H9 (cell line): ENCODE data around the gene LAMTOR4. TPM values are rescaled to one million over a fixed set of nuclear protein-coding genes. Genes with fewer than 3 reads are reported as not detected.

ENCODE experiments used
- DNase-seq: peaks from one replicate; pipeline ENCODE4 v3.0.0-alpha.2; 2017
- H2AFZ ChIP-seq: one replicate; pipeline ENCODE4 v1.6.1; 2013; ENCODE audit warnings: mild to moderate bottlenecking, low read length, control low read depth, moderate library complexity
- H2AK5ac ChIP-seq: 2 replicates; pipeline ENCODE4 v1.6.1; 2013; ENCODE audit warnings: low read length, control low read depth, mixed read lengths; ENCODE audit not compliant: insufficient read length
- H2BK120ac ChIP-seq: one replicate; pipeline ENCODE4 v1.6.1; 2013; ENCODE audit warnings: low read depth, mild to moderate bottlenecking, low read length, control low read depth, inconsistent platforms; ENCODE audit not compliant: poor library complexity, severe bottlenecking
- H2BK12ac ChIP-seq: 2 replicates; pipeline ENCODE4 v1.6.1; 2013; ENCODE audit warnings: low read length, control low read depth, mixed read lengths, low read depth; ENCODE audit not compliant: insufficient read length
- H2BK15ac ChIP-seq: 2 replicates; pipeline ENCODE4 v1.6.1; 2013; ENCODE audit warnings: low read depth, low read length, control low read depth
- H2BK20ac ChIP-seq: one replicate; pipeline ENCODE4 v1.6.1; 2013; ENCODE audit warnings: low read depth, mild to moderate bottlenecking, low read length, control low read depth, inconsistent platforms; ENCODE audit not compliant: poor library complexity, severe bottlenecking
- H2BK5ac ChIP-seq: 2 replicates; pipeline ENCODE4 v1.6.1; 2013; ENCODE audit warnings: low read length, control low read depth, mixed read lengths; ENCODE audit not compliant: insufficient read length
- H3K14ac ChIP-seq: 2 replicates; pipeline ENCODE4 v1.6.1; 2013; ENCODE audit warnings: low read length, control low read depth; ENCODE audit not compliant: insufficient read depth
- H3K18ac ChIP-seq: 2 replicates; pipeline ENCODE4 v1.6.1; 2013; ENCODE audit warnings: low read depth, mild to moderate bottlenecking, mixed read lengths, low read length, control low read depth; ENCODE audit not compliant: insufficient read length
- H3K23ac ChIP-seq: 2 replicates; pipeline ENCODE4 v1.6.1; 2013; ENCODE audit warnings: low read length, control low read depth, mixed read lengths, low read depth; ENCODE audit not compliant: insufficient read length
- H3K23me2 ChIP-seq: 2 replicates; pipeline ENCODE4 v1.6.1; 2013; ENCODE audit warnings: low read depth, mild to moderate bottlenecking, mixed read lengths, low read length, control low read depth; ENCODE audit not compliant: insufficient read length, poor library complexity, severe bottlenecking
- H3K27ac ChIP-seq: 2 replicates; pipeline ENCODE4 v1.5.1; 2013; ENCODE audit warnings: low read length, control low read depth, mixed read lengths, low read depth; ENCODE audit not compliant: insufficient read length
- H3K27me3 ChIP-seq: 2 replicates; pipeline ENCODE4 v1.6.1; 2013; ENCODE audit warnings: low read length, control low read depth, inconsistent platforms; ENCODE audit not compliant: insufficient read depth
- H3K4ac ChIP-seq: 2 replicates; pipeline ENCODE4 v1.6.1; 2013; ENCODE audit warnings: low read depth, mild to moderate bottlenecking, control low read depth, inconsistent platforms, low read length, moderate library complexity
- H3K4me1 ChIP-seq: 2 replicates; pipeline ENCODE4 v1.6.1; 2013; ENCODE audit warnings: low read length, control low read depth, inconsistent platforms; ENCODE audit not compliant: insufficient read depth
- H3K4me2 ChIP-seq: 2 replicates; pipeline ENCODE4 v1.6.1; 2013; ENCODE audit warnings: low read length, control low read depth, mixed read lengths; ENCODE audit not compliant: insufficient read length, insufficient read depth
- H3K56ac ChIP-seq: 2 replicates; pipeline ENCODE4 v1.6.1; 2013; ENCODE audit warnings: low read depth, mild to moderate bottlenecking, mixed read lengths, low read length, control low read depth; ENCODE audit not compliant: insufficient read length
- H3K79me1 ChIP-seq: 2 replicates; pipeline ENCODE4 v1.6.1; 2013; ENCODE audit warnings: low read depth, mild to moderate bottlenecking, moderate library complexity, low read length, control low read depth, inconsistent platforms; ENCODE audit not compliant: insufficient read depth, poor library complexity, severe bottlenecking
- H3K79me2 ChIP-seq: 2 replicates; pipeline ENCODE4 v1.6.1; 2013; ENCODE audit warnings: low read length, control low read depth, inconsistent platforms; ENCODE audit not compliant: insufficient read depth
- H3K9ac ChIP-seq: 2 replicates; pipeline ENCODE4 v1.6.1; 2013; ENCODE audit warnings: low read length, control low read depth, mixed read lengths; ENCODE audit not compliant: insufficient read length; ENCODE audit errors: extremely low read depth
- H3K9me3 ChIP-seq: one replicate; pipeline ENCODE4 v1.6.1; 2013; ENCODE audit warnings: low read depth, low read length, inconsistent platforms; ENCODE audit not compliant: control insufficient read depth
- H3T11ph ChIP-seq: one replicate; pipeline ENCODE4 v1.6.1; 2013; ENCODE audit warnings: mild to moderate bottlenecking, low read length, control low read depth, inconsistent platforms
- H4K20me1 ChIP-seq: one replicate; pipeline ENCODE4 v1.6.1; 2013; ENCODE audit not compliant: control insufficient read depth, insufficient read length, insufficient read depth
- H4K5ac ChIP-seq: 2 replicates; pipeline ENCODE4 v1.6.1; 2013; ENCODE audit warnings: low read depth, mild to moderate bottlenecking, mixed read lengths, low read length, control low read depth; ENCODE audit not compliant: insufficient read length
- H4K8ac ChIP-seq: replicated peaks from 2 replicates; pipeline ENCODE4 v1.6.1; 2013; ENCODE audit warnings: low read length, control low read depth, mixed read lengths, low read depth; ENCODE audit not compliant: insufficient read length
- H4K91ac ChIP-seq: 2 replicates; pipeline ENCODE4 v1.6.1; 2013; ENCODE audit warnings: low read depth, mild to moderate bottlenecking, moderate library complexity, mixed read lengths, low read length, control low read depth; ENCODE audit not compliant: insufficient read length
- H3K27ac Mint-ChIP-seq, 3 experiments: 2 replicates in 2 of 3; 3 replicates in 1 of 3; pipeline ENCODE4 v1.8.0; 2020 to 2021; ENCODE audit warnings: mixed read lengths in 3 of 3, mild to moderate bottlenecking in 1 of 3, moderate library complexity in 1 of 3
- H3K27me3 Mint-ChIP-seq: 2 replicates; pipeline ENCODE4 v1.8.0; 2021; ENCODE audit warnings: low read depth, mild to moderate bottlenecking, moderate library complexity, mixed read lengths
- H3K36me3 Mint-ChIP-seq, 3 experiments: 2 replicates in 2 of 3; 3 replicates in 1 of 3; pipeline ENCODE4 v1.8.0; 2020 to 2021; ENCODE audit warnings: low read depth in 3 of 3, mixed read lengths in 3 of 3; ENCODE audit not compliant: insufficient read depth in 1 of 3
- H3K4me1 Mint-ChIP-seq, 2 experiments: 2 replicates each; pipeline ENCODE4 v1.8.0; 2020; ENCODE audit warnings: mixed read lengths in 2 of 2
- H3K4me3 Mint-ChIP-seq, 2 experiments: 2 replicates in 1 of 2; 3 replicates in 1 of 2; pipeline ENCODE4 v1.8.0; 2020 to 2021; ENCODE audit warnings: mild to moderate bottlenecking in 2 of 2, mixed read lengths in 2 of 2, moderate library complexity in 1 of 2
- H3K9me3 Mint-ChIP-seq, 2 experiments: 2 replicates in 1 of 2; 3 replicates in 1 of 2; pipeline ENCODE4 v1.8.0; 2020; ENCODE audit warnings: mild to moderate bottlenecking in 2 of 2, mixed read lengths in 2 of 2, moderate library complexity in 1 of 2
- WGBS: extraction: QIAGEN DNeasy Blood & Tissue Kit; methylation state at CpG from one replicate; pipeline ENCODE4 v1.1.7; 2013; ENCODE audit warnings: missing lambda C conversion rate, low lambda C conversion rate, mixed read lengths; ENCODE audit not compliant: insufficient read length; ENCODE audit errors: extremely low coverage; 5-methylcytosine and 5-hydroxymethylcytosine counted together
- total RNA-seq: library from RNA; stranded (reverse); gene quantifications from 2 replicates; pipeline ENCODE4 v1.2.1, GENCODE V29; 2021
- TF ChIP-seq, protein P1 (sequence below): fragments of 200-600 bp; sonication (generic); conservative IDR thresholded peaks from 3 replicates; pipeline ENCODE4 v1.8.0; 2021; ENCODE audit warnings: antibody characterized with exemption, mild to moderate bottlenecking

LAMTOR4 gene
- total RNA-seq, 1 experiment from 2014 or later = 179 TPM

DNA sequence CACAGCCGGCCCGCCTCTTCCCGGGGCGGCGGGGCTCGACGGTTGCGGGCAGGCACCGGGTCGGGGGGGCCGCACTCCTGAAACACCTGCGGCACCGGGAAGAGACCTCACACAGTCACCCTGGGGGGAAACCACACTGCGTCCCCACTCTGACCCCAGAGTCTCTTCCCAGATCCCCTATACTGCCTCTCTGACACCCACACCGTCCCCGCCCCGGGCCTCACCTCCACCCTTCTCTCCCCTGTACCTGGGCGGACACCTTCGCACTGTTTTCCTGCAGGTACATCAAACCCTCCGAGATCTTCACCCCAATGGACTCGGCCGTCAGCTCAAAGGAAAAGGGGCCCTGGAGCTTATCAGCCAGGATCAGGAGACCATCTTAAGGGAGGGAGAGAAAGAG lies 23.1 kb downstream of the LAMTOR4 start:
- H4K20me1 ChIP-seq = no peaks in the 10 kb centered on the region
- H3K9me3 Mint-ChIP-seq = no peaks in the 10 kb centered on the region; a peak in 1 of 5 replicates
- H2BK15ac ChIP-seq = no peak overlapping the region
- H4K8ac ChIP-seq = no peak overlapping the region
- no peaks in the 10 kb centered on the region for H3K9me3 ChIP-seq
- H3K23me2 ChIP-seq = peaks cover 17% of the 10 kb centered on the region
- no peak overlapping the region for H3K18ac ChIP-seq
- H3K27me3 ChIP-seq = no peaks in the 10 kb centered on the region
- no peak overlapping the region for H3K27ac ChIP-seq
- no peak overlapping the region for H4K5ac ChIP-seq
- peaks cover 23% of the 10 kb centered on the region for H3K27me3 Mint-ChIP-seq
- no peak overlapping the region for H2BK120ac ChIP-seq
- H2BK5ac ChIP-seq = no peak overlapping the region
- H2BK12ac ChIP-seq = no peak overlapping the region
- no peak overlapping the region for H3K56ac ChIP-seq
- no peak overlapping the region for H2BK20ac ChIP-seq
- no peak overlapping the region for H2AK5ac ChIP-seq
- H3K9ac ChIP-seq = no peak overlapping the region
- H4K91ac ChIP-seq = no peak overlapping the region
- H3T11ph ChIP-seq = no peak overlapping the region
- peaks cover 10% of the 10 kb centered on the region for H3K4me1 ChIP-seq
- H3K4me1 Mint-ChIP-seq = peaks cover 50 to 64% of the 10 kb centered on the region in 2 experiments
- peak overlapping the region; percentile 65 to 84 for H3K4me3 Mint-ChIP-seq
- no CpG with 5 or more reads among the region's 22 CpGs for WGBS
- DNase-seq = no peak
- no peaks in the 10 kb centered on the region; the same call in 1 of the 2 replicates for H3K79me2 ChIP-seq
- H3K79me1 ChIP-seq = no peaks in the 10 kb centered on the region
- TF ChIP-seq, protein P1, sequence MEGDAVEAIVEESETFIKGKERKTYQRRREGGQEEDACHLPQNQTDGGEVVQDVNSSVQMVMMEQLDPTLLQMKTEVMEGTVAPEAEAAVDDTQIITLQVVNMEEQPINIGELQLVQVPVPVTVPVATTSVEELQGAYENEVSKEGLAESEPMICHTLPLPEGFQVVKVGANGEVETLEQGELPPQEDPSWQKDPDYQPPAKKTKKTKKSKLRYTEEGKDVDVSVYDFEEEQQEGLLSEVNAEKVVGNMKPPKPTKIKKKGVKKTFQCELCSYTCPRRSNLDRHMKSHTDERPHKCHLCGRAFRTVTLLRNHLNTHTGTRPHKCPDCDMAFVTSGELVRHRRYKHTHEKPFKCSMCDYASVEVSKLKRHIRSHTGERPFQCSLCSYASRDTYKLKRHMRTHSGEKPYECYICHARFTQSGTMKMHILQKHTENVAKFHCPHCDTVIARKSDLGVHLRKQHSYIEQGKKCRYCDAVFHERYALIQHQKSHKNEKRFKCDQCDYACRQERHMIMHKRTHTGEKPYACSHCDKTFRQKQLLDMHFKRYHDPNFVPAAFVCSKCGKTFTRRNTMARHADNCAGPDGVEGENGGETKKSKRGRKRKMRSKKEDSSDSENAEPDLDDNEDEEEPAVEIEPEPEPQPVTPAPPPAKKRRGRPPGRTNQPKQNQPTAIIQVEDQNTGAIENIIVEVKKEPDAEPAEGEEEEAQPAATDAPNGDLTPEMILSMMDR = no peak
- H3K36me3 Mint-ChIP-seq = peaks cover 30 to 39% (median 31%) of the 10 kb centered on the region in 3 experiments; a peak in 6 of 7 replicates
- H3K4me2 ChIP-seq = peak overlapping the region; percentile 25
- H3K14ac ChIP-seq = no peak overlapping the region
- no peak overlapping the region for H3K23ac ChIP-seq
- no peak overlapping the region for H2AFZ ChIP-seq
- peak overlapping the region in 1 of 3 experiments; percentile 36; a peak in 2 of 7 replicates for H3K27ac Mint-ChIP-seq
- H3K4ac ChIP-seq = no peak overlapping the region
